ENCODE measurements around the gene GSK3B. TPM values are rescaled to one million over a fixed set of nuclear protein-coding genes. Genes with fewer than 3 reads are reported as not detected.

The GSK3B gene
- total RNA-seq, 1 experiment from 2014 or later: 56.5 TPM

DNA sequence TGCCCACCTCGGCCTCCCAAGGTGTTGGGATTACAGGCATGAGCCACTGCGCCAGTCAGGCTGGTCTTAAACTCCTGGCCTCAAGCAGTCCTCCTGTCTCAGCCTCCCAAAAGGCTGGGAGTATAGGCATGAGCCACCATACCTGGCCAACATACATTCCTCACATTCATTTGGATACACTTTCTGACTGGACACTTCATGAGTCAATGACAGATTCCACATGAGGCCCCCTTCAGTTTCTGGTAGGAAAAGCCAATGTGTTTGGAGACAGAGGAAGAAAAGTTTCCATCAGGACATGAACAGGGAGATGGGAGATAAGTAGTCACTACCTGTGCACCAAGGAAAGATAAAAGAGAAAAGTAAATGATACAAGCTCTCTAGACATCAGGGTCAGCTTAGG is 49.4 kb upstream of the GSK3B start:
- no peak overlapping the region; a peak in 1 of 7 replicates for H3K27ac Mint-ChIP-seq
- Histone ChIP-seq H3K23me2 (ENCODE audit: insufficient read length, low read depth, low read length, poor library complexity, severe bottlenecking) (no peaks in the 10 kb centered on the region), H2BK12ac (ENCODE audit: insufficient read length, low read depth, low read length) (no peak overlapping the region), H4K20me1 (ENCODE audit: control insufficient read depth, insufficient read depth, insufficient read length) (no peaks in the 10 kb centered on the region), H3K4me2 (ENCODE audit: insufficient read depth, insufficient read length, low read length) (no peak overlapping the region), H2AFZ (ENCODE audit: low read length) (no peak overlapping the region), H2BK15ac (ENCODE audit: low read depth, low read length) (no peak overlapping the region), H3T11ph (ENCODE audit: low read length) (no peak overlapping the region), H3K9ac (ENCODE audit: extremely low read depth, insufficient read length, low read length) (no peak overlapping the region), H3K27me3 (ENCODE audit: insufficient read depth, low read length) (no peaks in the 10 kb centered on the region), H3K9me3 (ENCODE audit: control insufficient read depth, low read depth, low read length) (no peaks in the 10 kb centered on the region), H2BK120ac (ENCODE audit: low read depth, low read length, poor library complexity, severe bottlenecking) (no peak overlapping the region), H3K23ac (ENCODE audit: insufficient read length, low read depth, low read length) (no peak overlapping the region), H3K18ac (ENCODE audit: insufficient read length, low read depth, low read length) (no peak overlapping the region), H3K79me1 (ENCODE audit: insufficient read depth, low read depth, low read length, poor library complexity, severe bottlenecking) (no peaks in the 10 kb centered on the region), H4K8ac (replicated peaks; ENCODE audit: insufficient read length, low read depth, low read length) (no peak overlapping the region), H4K5ac (ENCODE audit: insufficient read length, low read depth, low read length) (no peak overlapping the region), H2BK5ac (ENCODE audit: insufficient read length, low read length) (no peak overlapping the region), H3K27ac (ENCODE audit: insufficient read length, low read depth, low read length) (no peak overlapping the region), H3K14ac (ENCODE audit: insufficient read depth, low read length) (no peak overlapping the region), H2BK20ac (ENCODE audit: low read depth, low read length, poor library complexity, severe bottlenecking) (no peak overlapping the region), H3K4ac (ENCODE audit: low read depth, low read length) (no peak overlapping the region), H2AK5ac (ENCODE audit: insufficient read length, low read length) (no peak overlapping the region), H3K56ac (ENCODE audit: insufficient read length, low read depth, low read length) (no peak overlapping the region), H3K79me2 (ENCODE audit: insufficient read depth, low read length) (no peaks in the 10 kb centered on the region), H4K91ac (ENCODE audit: insufficient read length, low read depth, low read length) (no peak overlapping the region), H3K4me1 (ENCODE audit: insufficient read depth, low read length) (peaks cover 7% of the 10 kb centered on the region; the same call in 1 of the 2 replicates)
- no CpG with 5 or more reads among the region's 2 CpGs for WGBS (ENCODE audit: extremely low coverage, insufficient read length, low lambda C conversion rate)
- H3K9me3 Mint-ChIP-seq: no peaks in the 10 kb centered on the region
- no peaks in the 10 kb centered on the region for H3K36me3 Mint-ChIP-seq (ENCODE audit: insufficient read depth in 1 of 3, low read depth in 3 of 3)
- no peak overlapping the region for H3K4me3 Mint-ChIP-seq
- peaks cover 14 to 18% of the 10 kb centered on the region in 2 experiments for H3K4me1 Mint-ChIP-seq
- no peaks in the 10 kb centered on the region; the same call in 1 of the 2 replicates for H3K27me3 Mint-ChIP-seq (ENCODE audit: low read depth)
- TF ChIP-seq, protein P1, sequence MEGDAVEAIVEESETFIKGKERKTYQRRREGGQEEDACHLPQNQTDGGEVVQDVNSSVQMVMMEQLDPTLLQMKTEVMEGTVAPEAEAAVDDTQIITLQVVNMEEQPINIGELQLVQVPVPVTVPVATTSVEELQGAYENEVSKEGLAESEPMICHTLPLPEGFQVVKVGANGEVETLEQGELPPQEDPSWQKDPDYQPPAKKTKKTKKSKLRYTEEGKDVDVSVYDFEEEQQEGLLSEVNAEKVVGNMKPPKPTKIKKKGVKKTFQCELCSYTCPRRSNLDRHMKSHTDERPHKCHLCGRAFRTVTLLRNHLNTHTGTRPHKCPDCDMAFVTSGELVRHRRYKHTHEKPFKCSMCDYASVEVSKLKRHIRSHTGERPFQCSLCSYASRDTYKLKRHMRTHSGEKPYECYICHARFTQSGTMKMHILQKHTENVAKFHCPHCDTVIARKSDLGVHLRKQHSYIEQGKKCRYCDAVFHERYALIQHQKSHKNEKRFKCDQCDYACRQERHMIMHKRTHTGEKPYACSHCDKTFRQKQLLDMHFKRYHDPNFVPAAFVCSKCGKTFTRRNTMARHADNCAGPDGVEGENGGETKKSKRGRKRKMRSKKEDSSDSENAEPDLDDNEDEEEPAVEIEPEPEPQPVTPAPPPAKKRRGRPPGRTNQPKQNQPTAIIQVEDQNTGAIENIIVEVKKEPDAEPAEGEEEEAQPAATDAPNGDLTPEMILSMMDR (conservative IDR thresholded peaks at IDR 0.05): no peak
- no peak for DNase-seq
